HG03039 (cell line): ENCODE results near the gene TLE1.

Experiments
- ATAC-seq: cut with Tn5 transposase; IDR thresholded peaks from one replicate; pipeline ENCODE4 v1.9.1; 2021; ENCODE audit warnings: mild to moderate bottlenecking, moderate library complexity; ENCODE audit not compliant: unreplicated experiment

TLE1 gene

DNA sequence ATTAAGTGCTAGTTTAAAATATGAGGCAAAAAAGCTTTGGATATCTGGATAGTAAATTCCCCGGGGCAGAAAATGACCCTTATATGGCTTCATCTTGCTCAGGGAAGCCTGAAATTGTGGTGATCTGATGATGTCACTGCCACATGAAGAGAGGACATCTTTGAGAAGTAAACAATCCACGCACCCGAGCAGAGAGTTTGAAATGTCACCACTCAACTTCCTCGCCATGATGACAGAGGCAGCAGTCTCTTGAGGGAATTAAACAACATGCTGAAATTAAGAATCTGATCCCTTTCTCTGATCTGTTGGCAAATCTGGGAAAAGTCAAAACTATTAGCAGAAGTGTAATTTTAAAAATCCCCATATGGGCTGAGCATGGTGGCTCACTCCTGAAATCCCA is 110.0 kb downstream of the TLE1 start:
- no peak for ATAC-seq

DNA sequence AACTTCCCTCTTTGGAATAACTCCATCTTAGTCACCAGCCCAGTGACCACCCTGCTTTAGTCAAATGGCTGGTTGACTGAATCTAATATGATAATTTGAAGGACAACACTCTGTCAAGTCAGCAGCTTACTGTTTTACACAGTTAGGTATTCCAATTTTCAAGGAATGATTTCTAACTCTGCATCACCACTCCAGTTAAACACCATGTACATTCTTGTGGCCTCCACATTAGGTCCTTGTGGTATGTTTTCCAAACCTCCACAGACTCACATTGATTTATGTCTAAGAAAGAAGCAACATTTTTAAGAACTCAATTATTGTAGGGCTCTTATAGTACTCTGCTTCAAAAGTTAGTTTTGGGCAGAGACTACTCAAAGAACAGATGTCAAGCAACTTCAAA is 110.7 kb downstream of the TLE1 start:
- ATAC-seq = no peak

DNA sequence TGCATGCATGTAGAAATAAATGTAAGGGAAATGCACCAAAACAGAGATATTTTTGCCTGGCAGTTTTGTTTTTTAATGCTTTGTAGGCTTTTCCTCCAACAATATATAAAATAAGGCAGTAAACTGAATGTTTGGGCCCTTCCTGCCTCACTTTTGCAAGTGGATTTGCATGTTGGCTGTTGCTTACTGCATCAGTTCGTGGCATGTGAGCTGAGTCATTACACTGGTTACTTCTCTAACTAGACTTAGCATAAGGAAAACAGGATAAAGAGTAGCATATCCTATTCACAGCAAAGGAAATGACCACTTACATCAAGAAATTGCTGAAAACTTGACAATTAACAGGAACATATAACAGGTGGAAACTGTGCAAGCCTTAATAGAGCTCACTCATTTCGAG is 113.4 kb downstream of the TLE1 start:
- ATAC-seq = no peak

DNA sequence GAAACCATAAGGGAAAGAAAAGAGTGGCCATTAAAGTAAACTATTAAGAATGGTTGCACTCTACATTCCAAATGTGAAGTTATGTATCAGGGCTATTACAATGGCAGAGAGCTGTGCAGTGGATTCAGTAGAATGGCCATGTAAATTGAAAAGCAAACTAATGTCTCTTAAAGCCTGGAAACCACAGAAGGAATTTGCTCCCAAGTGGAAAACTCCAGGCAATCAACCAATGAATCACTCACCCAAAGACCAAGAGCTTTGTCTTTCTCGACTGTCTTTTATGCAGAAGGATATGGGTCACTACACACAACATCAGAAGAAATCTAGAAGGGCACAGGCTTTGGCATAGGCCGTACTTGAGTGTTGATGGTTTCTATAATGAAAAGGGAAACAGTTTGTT is 114.9 kb downstream of the TLE1 start:
- ATAC-seq = no peak

DNA sequence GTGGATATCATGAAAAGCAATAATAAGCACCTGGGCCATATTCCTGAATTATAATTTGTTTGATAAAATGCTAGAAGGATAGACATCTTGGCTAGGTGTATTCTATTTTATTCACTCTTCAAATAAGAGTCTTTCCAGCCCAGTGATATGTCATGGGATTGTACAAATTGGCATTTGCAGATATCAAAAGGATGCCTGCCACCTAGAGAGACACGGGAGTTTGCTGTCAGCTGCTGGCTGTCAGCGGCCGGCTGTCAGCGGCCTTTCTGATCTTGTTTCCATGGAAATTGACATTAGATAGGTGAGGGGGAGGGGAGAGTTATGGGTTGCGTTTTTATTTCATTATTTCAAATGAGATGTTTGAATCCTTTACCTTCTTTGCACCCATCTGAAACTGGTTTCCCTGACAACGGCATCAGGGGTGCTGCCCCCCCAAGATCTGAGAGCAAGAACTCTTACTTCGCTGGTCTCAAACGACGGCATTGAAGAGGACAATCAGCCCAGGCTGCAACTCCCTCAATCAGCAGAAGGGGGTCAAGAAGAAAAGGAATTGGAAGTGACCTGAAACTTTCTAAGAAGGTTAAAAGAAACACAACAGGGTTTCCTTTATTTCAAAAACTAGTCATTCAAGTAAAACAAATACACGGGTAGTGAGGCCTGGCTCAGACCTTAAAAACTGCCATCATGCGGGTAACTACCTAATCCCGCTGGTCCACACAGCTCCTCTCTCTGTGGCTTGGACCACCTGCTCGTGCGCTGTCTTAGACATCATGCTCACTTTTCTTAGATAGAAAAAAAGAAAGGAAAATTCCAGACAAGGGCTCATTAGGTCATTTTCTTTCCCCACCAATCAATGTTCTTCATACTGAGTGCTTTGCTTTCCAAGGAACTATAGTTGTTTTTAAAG is 115.7 kb downstream of the TLE1 start:
- ATAC-seq = no peak

DNA sequence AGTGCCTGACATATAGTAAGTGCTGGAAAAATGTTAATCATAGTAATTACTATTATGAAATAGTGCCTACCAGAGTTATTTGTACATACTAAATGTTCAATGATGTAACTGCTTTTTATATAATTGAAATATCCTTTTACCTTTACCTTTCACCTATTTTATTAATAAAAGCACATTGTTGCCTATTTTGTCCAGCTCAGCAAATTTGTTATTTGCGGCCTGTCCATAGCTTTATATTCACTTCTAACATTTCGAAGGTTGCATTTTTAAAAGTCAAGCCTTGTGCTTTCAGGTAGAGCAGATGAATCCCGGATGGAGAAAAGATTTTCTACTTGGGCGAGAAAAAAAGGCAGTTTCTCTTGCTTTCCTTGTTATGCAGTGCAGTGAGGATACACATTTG is 119.3 kb downstream of the TLE1 start:
- ATAC-seq = no peak

DNA sequence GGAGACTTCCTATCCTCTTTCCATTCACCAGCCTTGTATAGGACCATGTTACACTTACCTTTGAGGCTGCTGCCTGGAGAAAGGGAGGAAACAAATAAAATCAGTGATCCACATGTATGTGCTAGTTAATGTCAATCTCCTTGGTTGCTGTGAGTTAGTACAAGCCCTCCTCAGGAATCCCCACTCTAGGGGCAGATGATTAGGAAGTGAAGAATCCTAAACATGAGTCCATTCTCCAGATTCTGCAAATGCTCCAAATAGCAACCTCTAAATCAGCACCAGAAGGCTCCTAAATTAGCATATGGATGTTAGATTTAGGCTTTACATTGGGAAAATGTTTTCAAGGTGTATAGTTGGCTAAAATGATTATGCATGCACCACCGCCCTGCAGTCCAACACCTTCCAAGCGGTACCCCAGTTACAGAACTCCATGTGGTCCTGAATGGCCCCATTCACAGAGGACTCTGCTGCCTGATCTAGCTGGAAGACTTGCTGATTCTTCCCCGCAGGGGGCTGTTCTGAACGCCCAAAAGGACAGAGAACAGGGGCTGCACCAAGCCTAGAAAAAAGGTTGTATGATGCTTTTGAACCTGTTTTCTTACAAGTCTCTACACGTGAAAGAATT is 123.2 kb downstream of the TLE1 start:
- no peak for ATAC-seq

DNA sequence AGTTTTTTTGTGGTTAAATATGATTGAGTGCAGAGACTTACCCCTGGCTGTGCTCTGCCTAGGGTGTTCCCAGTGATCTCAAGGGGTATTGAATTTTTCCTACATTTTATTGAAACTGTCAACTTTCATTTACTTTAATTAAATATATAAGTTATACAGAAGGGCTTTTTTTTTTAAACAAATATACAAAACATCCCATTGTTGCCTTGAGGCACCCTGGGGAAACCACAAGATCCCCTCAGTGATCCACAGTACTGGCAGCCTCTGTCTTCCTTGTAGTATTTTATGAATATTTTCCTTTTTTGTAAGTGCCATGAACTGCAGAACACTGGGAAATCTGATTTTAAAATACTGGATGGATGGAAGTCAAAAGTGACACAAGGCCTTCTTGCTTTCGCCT is 123.7 kb downstream of the TLE1 start:
- ATAC-seq = no peak

DNA sequence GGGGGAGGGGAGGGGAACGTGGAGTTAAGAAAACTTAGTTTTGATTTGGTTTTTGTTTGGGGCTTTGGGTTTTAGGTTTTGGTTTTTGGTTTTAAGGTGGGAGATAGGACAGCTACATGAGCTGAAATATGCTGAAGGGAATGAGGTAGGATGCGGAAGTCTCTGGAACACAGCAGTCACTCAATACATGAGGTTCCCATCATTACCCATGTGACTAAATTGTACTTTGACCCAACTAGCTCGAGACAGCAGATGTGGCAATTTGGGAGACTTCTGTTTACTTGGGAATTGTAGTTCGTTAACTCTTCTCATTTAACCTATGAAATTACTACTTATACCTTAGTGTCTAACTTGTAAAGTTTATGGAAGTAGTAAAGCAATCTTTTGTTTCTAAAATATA is 124.2 kb downstream of the TLE1 start:
- no peak for ATAC-seq

DNA sequence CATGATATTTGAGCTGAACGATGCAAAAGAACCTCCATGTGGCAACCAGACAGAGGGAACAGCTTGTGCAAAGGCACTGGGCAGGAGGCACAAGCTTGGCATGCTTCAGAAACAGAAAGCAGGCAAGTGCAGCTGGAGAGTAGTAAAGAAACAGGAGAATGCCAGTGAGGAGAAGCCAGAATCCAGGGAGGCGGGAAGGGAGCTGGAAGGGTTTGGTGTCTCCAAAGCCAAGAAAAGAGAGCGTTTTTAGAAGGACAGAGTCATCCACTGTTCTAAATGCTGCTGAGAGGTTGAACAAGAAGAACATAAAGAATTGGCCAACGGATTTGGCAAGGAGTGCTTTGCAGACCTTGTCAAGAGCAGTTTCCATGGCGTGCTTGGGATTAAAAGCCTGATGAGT is 124.7 kb downstream of the TLE1 start:
- no peak for ATAC-seq

DNA sequence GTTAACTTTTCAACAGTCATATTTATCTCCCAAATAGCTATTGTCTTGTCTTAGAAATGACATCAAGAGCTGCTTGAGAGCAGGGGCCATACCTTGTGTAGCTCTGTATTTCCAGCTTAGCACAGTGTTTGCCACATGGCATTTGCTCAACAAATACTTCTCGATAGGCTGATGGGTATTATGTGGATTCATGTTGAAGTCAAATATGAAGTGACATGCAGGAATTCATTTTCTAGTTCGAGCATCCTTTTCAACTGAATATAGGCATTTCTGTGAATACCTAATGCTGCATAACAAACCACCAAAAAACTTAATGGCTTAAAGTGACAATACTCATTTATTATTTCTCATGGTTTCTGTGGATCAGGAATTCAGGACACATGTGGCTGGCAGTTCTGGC is 125.6 kb downstream of the TLE1 start:
- ATAC-seq = no peak

DNA sequence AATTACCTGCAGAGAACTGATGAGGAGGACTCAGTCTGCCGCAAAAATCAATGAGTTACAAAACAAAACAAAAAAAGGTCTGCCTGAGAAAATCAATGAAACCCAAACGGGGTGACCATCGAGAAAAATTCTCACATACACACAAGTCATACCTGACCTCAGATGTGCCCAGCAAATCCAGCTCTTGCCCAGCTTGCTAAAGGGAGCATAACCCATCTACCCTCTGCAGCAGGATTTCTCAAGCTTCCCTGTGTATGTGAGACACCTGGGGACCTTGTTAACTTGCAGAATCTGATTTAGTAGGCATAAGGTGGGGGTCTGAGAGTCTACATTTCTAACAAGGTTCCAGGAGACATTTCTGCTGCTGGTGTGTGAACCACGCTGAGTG is 126.3 kb downstream of the TLE1 start:
- ATAC-seq = no peak

DNA sequence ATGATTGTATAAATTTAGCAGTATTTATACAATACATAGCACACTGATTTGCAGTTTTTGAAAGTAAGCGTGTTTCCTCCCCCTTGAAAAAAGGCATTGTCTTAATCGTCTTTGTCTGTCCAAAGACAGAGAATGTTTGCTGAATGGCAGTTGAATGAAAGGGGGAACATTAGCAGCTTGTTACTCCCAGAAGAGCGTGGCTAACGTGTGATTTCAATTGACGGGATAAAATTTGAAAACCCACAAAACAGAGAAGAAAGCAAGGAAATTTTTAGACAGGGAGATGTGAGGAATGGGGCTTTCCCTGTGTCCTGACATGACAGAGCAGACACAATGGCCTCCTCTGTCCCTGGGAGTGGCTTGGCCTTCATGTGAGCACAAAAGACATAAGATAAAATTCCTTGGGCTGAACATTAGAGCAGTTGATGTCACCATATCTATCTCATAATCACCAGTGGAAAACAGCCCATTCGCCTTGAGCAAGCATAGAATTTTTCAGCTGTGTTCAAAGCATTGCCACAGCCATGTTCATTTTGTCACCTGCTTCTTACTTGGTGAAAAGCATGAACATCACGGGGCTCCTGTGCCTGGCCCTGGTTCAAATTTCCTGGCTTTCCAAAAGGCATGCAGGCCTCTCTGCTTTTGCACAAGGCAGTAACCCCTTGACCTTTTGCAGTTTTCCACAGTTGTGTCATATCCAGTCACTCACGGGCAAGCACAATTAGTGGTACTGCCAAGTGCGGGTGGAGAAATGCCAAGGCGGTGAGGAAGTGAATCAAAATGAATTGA is 126.9 kb downstream of the TLE1 start:
- ATAC-seq = no peak

DNA sequence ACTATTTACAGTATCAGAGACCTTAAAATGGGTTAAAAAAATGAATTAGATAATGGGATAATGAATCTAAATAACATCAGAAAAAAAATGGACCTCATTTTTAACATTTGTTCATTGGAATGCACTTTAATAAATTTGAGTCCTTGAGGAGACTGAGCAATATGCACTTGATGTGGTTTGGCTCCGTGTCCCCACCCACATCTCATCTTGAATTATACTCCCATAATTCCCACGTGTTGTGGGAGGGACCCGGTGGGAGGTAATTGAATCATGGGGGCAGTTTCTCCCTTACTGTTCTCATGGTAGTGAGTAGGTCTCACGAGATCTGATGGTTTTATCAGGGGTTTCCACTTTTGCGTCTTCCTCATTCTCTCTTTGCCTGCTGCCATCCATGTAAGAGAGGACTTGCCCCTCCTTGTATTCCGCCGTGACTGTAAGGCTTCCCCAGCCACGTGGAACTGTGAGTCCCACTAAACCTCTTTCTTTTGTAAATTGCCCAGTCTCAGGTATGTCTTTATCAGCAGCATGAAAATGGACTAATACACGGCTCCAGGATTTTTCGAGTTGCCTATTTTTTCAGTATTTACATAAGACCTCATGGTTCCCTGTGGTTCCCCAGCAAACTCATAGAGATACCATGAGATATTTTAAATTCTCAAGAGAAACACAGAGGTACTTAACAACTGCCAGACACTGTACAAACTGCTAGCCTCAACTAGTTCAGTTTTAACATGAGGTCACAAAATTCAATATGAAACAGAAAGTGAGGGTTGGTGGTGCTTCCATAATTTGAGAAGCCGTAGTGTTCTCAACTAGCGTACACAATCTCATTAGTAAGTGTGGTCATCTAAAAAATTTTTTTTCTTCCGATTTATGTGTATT is 128.3 kb downstream of the TLE1 start:
- peak; percentile 70 for ATAC-seq

DNA sequence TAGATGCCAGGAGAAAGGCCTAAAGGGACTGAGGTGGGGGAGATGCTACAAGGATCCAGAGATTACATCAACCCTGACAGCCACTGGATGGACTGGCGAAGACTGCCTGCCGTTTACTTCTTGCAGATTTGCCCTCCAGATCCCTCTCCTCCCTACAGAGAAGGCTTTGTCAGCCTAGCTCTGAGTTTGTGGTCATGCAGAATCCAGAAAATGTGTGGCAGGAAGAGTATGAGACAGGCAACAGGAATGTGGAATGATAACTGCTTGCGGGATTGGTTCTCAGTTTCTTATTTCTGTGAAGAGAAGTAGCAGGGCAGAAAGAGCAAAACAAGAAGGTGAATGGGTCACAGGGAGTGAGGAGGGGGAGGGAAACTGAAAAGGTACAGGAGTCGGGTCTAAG is 129.6 kb downstream of the TLE1 start:
- ATAC-seq = no peak

DNA sequence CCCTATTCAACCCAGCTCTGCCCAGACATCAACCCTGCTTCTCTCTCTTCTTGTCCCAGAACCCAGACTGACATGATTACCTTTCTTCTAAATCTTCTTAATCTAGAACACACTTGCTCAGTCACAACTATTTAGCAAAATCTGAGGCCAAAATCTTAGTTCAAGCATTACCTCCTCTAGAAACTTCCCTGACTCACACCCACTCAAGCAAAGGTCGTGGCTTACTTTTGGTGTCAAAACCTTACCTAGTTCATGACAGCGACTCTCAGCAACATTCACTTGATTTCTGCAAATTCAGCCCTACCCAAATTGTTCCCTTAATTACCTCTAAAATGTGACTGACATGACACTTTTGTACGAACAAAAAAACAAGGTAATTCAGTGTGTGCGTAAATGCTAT is 130.2 kb downstream of the TLE1 start:
- ATAC-seq = no peak

DNA sequence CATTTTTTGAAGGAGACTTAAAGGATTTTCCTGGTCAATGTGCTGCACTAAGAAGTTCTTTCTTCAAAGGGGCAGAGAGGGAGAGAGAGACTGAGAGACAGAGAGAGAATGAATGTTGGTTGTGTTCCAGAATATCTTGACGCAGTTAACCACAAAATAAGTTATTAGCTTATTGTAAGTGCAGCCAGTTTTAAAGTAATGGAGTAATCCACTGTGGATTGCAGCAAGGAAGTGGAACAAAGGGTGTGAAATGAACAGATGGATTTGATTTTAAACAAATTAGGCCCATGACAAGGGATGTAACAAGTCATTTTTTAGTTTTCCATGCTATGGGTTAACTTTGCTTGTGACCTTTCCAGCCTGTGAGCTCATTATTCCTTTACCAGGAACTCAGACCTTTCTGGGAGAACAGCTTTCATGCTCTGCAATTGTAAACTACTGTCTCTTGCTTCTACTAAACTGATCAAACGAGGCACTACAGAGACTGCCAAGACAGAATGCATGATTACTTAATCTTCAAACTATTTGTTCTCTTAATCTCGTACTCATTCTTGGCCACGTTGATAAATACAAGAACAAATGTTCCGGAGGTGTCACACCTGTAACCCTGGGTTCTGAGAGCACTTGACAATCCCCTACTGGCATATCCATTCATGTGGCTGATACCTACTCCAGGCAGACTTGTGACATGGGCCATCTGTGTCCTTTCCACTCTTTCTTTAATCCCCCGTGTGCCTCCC is 131.1 kb downstream of the TLE1 start:
- ATAC-seq = no peak

DNA sequence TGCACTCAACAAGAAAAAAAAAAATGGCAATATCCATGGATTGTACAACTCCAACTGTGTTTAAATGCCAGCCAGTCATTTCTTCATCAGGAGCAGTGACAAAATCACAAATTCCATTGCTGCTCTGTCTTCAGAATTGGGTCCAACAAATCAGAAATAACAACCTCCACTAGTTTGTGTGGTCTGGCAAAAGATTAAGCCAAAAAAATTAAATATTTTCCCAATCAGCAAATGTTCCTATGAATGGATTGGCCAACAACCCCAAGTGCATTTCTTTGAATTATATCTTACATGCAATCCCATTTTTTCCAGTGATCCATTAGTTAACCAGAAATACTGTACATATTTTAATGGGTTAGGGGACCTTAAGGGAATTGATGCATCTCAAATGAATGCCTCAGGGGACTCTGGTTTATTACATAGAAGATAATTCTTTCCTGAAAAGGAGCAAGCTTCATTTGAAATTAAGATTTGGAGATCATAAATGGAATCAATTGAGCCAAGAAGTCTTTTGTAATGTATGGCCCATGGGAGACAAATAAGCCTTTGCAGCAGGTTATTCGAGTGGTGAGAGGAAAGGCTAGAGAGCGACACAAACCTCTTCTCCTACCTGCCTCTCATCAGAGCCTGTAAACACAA is 131.8 kb downstream of the TLE1 start:
- no peak for ATAC-seq

DNA sequence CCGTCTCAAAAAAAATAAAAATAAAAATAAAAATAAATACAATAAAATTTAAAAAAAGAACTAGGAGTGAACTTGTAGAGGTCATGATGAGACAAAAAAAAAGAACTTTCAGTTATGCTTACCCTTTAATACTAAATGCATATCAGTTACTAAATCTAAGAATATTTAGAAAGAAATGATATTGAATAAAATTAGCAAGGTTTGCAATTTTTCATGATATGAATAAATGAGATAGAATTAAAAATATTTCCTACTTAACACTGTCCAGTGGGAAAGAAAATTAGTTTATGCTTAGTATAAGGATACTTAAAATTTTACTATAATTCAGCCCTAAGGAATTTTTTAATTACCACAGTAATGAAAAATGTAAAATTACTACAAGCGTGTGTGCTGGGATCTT is 132.4 kb downstream of the TLE1 start:
- ATAC-seq = no peak

DNA sequence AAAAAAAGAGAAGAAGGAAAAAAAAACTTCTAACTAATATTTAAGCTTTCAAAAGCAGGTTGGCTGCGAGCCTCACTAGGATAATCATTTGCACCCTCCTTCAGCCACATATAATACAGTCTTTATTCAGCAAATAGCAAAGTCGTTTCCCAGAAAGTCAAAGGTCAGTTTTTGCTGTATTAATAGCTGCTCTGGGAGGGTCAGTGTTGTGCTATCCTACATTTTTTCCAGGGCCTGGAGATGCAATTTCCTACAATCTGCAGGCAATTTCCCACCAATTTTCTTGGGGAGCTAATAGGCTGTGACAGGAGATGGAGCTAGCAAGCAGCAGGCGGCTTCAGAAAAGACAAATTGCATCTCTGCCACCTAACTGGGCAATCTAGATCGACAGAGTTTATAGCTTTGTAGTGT is 136.8 kb downstream of the TLE1 start:
- ATAC-seq = no peak
